ENCODE measurements around the gene ITPR2. TPM values are rescaled to one million over a fixed set of nuclear protein-coding genes. Genes with fewer than 3 reads are reported as not detected.

ITPR2 gene
- total and polyA plus RNA-seq, 2 donors, result 8.8 to 34.0 TPM

DNA sequence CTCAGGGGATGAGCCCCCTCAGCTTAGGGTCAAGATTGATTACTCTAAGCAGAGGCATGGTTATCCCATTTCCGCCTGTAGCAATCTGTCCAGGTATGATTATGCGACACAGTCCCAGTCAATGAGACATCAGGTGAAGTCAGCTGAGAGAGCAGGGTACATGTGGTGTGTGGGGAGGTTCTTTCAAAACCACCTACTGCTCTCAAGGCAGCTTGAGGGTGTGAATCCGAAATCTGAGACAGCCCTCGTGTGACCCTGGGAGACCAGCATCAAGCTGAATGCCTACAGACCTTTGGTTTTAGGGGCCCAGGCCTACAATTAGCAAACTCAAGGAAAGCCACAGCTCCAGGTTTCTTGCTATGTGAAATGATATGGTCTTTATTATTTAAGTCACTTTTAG, 275.7 kb downstream of the ITPR2 start:
- WGBS, result 99% methylated on average over 4 of the region's 4 CpGs
- Histone ChIP-seq H3K4me3 (ENCODE audit: low read length in 2 of 2) (no peak overlapping the region), H3K27me3 (ENCODE audit: control insufficient read depth in 2 of 2, insufficient read depth in 1 of 2, low read length in 1 of 2) (no peaks in the 10 kb centered on the region), H3K9me3 (ENCODE audit: control insufficient read depth in 2 of 2, insufficient read depth in 1 of 2, low read length in 1 of 2) (no peaks in the 10 kb centered on the region), H3K36me3 (ENCODE audit: control insufficient read depth in 2 of 2, insufficient read depth in 2 of 2, low read length in 1 of 2) (peaks cover 32 to 71% of the 10 kb centered on the region in 2 donors), H3K27ac (ENCODE audit: low read depth in 1 of 2, low read length in 1 of 2) (no peak overlapping the region), H3K4me1 (ENCODE audit: control insufficient read depth in 2 of 2, insufficient read depth in 2 of 2, low read length in 2 of 2) (no peaks in the 10 kb centered on the region)
- no peak for DNase-seq (ENCODE audit: low read depth in 6 of 9, low spot score in 9 of 9)

DNA sequence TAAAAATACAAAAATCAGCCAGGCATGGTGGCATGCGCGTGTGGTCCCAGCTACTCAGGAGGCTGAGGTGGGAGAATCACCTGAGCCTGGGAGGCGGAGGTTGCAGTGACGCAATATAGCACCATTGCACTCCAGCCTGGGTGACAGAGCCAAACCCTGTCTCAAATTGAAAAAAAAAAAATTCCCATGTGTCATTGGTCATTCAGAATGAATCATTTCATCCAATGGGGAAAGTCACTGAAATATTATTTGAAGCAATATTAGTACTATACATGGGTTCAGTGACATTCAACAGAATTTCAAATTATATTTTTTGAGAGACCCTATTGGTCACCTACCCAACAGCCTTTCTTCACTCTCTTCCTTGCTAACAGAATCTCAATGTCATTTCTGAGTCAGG, 276.1 kb downstream of the ITPR2 start:
- Histone ChIP-seq H3K9me3 (ENCODE audit: control insufficient read depth in 2 of 2, insufficient read depth in 1 of 2, low read length in 1 of 2) (no peaks in the 10 kb centered on the region), H3K4me1 (ENCODE audit: control insufficient read depth in 2 of 2, insufficient read depth in 2 of 2, low read length in 2 of 2) (no peaks in the 10 kb centered on the region), H3K36me3 (ENCODE audit: control insufficient read depth in 2 of 2, insufficient read depth in 2 of 2, low read length in 1 of 2) (peaks cover 34 to 74% of the 10 kb centered on the region in 2 donors), H3K27me3 (ENCODE audit: control insufficient read depth in 2 of 2, insufficient read depth in 1 of 2, low read length in 1 of 2) (no peaks in the 10 kb centered on the region), H3K27ac (ENCODE audit: low read depth in 1 of 2, low read length in 1 of 2) (no peak overlapping the region), H3K4me3 (ENCODE audit: low read length in 2 of 2) (no peak overlapping the region)
- DNase-seq (ENCODE audit: low read depth in 6 of 9, low spot score in 9 of 9), result no peak
- 98% methylated on average over 4 of the region's 4 CpGs for WGBS

DNA sequence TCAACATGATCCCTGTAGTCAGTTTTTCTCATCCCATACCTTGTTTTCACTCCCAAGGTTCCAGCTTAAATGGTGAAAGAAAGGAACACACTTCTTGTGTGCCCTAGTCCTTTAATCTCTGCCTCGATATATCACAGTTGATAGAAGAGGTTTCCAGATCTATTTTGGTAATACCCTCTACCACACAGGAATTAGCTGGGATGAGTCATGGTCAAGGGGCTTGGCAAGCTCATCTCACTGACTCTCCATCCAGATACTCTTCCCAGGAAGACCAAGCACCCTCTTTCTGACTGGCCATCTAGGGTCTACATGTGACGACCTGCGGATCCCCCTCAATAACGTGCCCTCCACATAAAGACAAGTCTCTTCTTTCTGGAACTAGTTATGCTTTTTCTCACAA, 277.9 kb downstream of the ITPR2 start:
- no peak for DNase-seq (ENCODE audit: low read depth in 6 of 9, low spot score in 9 of 9)
- Histone ChIP-seq H3K27me3 (ENCODE audit: control insufficient read depth in 2 of 2, insufficient read depth in 1 of 2, low read length in 1 of 2) (no peaks in the 10 kb centered on the region), H3K4me1 (ENCODE audit: control insufficient read depth in 2 of 2, insufficient read depth in 2 of 2, low read length in 2 of 2) (no peaks in the 10 kb centered on the region), H3K4me3 (ENCODE audit: low read length in 2 of 2) (no peak overlapping the region), H3K27ac (ENCODE audit: low read depth in 1 of 2, low read length in 1 of 2) (no peak overlapping the region), H3K9me3 (ENCODE audit: control insufficient read depth in 2 of 2, insufficient read depth in 1 of 2, low read length in 1 of 2) (no peaks in the 10 kb centered on the region), H3K36me3 (ENCODE audit: control insufficient read depth in 2 of 2, insufficient read depth in 2 of 2, low read length in 1 of 2) (peaks cover 40 to 73% of the 10 kb centered on the region in 2 donors)
- 98% methylated on average over 4 of the region's 4 CpGs for WGBS

DNA sequence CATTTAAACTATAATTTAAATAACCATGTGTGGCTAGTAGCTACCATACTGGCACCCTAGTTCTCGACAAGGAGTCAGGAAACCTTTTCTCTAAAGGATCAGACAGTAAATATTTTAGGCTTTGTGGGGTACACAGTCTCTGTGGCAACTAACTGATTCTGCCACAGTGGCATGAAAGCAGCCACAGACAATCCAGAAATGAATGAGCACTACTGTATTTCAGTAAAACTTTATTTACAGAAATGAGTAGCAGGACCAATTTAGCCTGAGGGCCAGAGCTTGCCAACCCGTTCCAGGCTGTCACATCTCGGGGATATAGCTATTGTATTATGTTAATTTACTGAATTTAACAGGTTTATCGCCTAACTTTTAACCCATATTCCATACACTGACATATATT, 278.7 kb downstream of the ITPR2 start:
- Histone ChIP-seq H3K36me3 (ENCODE audit: control insufficient read depth in 2 of 2, insufficient read depth in 2 of 2, low read length in 1 of 2) (peaks cover 38 to 65% of the 10 kb centered on the region in 2 donors), H3K4me1 (ENCODE audit: control insufficient read depth in 2 of 2, insufficient read depth in 2 of 2, low read length in 2 of 2) (no peaks in the 10 kb centered on the region), H3K27me3 (ENCODE audit: control insufficient read depth in 2 of 2, insufficient read depth in 1 of 2, low read length in 1 of 2) (no peaks in the 10 kb centered on the region), H3K4me3 (ENCODE audit: low read length in 2 of 2) (no peak overlapping the region), H3K9me3 (ENCODE audit: control insufficient read depth in 2 of 2, insufficient read depth in 1 of 2, low read length in 1 of 2) (no peaks in the 10 kb centered on the region), H3K27ac (ENCODE audit: low read depth in 1 of 2, low read length in 1 of 2) (no peak overlapping the region)
- 98% methylated on average over 4 of the region's 4 CpGs for WGBS
- DNase-seq (ENCODE audit: low read depth in 6 of 9, low spot score in 9 of 9), result no peak

DNA sequence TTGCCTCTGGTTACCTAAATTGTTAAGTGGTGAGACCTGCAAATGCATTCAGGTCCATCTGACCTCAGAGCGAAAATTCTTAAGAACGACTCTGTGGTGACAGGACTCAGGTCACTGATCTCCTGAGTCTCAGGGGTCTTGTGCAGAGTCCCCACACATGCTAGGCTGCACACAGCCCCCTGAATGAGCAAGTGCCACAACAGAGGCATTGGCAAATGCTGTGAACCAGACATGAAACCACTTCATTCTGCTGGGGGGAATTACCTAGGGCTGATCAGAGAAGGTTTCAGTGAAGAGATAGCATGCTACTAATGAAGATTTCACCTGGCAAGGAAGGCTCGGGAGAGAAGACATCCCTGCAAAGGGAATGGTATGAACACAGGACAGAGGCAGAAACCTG, 281.6 kb downstream of the ITPR2 start:
- H3K9me3 ChIP-seq (ENCODE audit: control insufficient read depth in 2 of 2, insufficient read depth in 1 of 2, low read length in 1 of 2), result no peaks in the 10 kb centered on the region
- no peak for DNase-seq (ENCODE audit: low read depth in 6 of 9, low spot score in 9 of 9)
- no peaks in the 10 kb centered on the region for H3K4me1 ChIP-seq (ENCODE audit: control insufficient read depth in 2 of 2, insufficient read depth in 2 of 2, low read length in 2 of 2)
- no peak overlapping the region for H3K27ac ChIP-seq (ENCODE audit: low read depth in 1 of 2, low read length in 1 of 2)
- peaks cover 38 to 70% of the 10 kb centered on the region in 2 donors for H3K36me3 ChIP-seq (ENCODE audit: control insufficient read depth in 2 of 2, insufficient read depth in 2 of 2, low read length in 1 of 2)
- H3K27me3 ChIP-seq (ENCODE audit: control insufficient read depth in 2 of 2, insufficient read depth in 1 of 2, low read length in 1 of 2), result no peaks in the 10 kb centered on the region
- WGBS, result 97% methylated on average over 3 of the region's 3 CpGs
- no peak overlapping the region for H3K4me3 ChIP-seq (ENCODE audit: low read length in 2 of 2)

DNA sequence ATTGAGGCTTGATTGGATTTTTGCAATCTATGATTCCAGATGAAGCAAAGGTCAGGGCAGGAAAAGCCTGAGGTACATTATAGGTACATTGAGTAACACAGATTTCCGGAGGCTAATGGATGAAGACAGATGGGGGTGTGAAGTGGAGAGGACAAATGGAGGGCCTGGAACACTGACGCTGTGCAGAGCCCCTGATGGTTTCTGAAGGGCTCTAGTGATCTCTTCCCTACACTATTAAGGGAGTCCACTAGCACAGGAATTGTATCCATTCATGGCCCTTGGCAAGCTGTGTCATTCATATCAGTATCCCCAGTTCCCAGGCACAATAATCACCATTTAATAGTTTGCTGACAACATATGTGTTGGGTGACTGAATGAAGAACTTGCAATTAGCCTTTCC, 284.8 kb downstream of the ITPR2 start:
- Histone ChIP-seq H3K9me3 (ENCODE audit: control insufficient read depth in 2 of 2, insufficient read depth in 1 of 2, low read length in 1 of 2) (no peaks in the 10 kb centered on the region), H3K36me3 (ENCODE audit: control insufficient read depth in 2 of 2, insufficient read depth in 2 of 2, low read length in 1 of 2) (peaks cover 21 to 58% of the 10 kb centered on the region in 2 donors), H3K27ac (ENCODE audit: low read depth in 1 of 2, low read length in 1 of 2) (no peak overlapping the region), H3K4me1 (ENCODE audit: control insufficient read depth in 2 of 2, insufficient read depth in 2 of 2, low read length in 2 of 2) (no peaks in the 10 kb centered on the region), H3K4me3 (ENCODE audit: low read length in 2 of 2) (no peak overlapping the region), H3K27me3 (ENCODE audit: control insufficient read depth in 2 of 2, insufficient read depth in 1 of 2, low read length in 1 of 2) (no peaks in the 10 kb centered on the region)
- no peak for DNase-seq (ENCODE audit: low read depth in 6 of 9, low spot score in 9 of 9)
- 100% methylated on average over 2 of the region's 2 CpGs for WGBS

DNA sequence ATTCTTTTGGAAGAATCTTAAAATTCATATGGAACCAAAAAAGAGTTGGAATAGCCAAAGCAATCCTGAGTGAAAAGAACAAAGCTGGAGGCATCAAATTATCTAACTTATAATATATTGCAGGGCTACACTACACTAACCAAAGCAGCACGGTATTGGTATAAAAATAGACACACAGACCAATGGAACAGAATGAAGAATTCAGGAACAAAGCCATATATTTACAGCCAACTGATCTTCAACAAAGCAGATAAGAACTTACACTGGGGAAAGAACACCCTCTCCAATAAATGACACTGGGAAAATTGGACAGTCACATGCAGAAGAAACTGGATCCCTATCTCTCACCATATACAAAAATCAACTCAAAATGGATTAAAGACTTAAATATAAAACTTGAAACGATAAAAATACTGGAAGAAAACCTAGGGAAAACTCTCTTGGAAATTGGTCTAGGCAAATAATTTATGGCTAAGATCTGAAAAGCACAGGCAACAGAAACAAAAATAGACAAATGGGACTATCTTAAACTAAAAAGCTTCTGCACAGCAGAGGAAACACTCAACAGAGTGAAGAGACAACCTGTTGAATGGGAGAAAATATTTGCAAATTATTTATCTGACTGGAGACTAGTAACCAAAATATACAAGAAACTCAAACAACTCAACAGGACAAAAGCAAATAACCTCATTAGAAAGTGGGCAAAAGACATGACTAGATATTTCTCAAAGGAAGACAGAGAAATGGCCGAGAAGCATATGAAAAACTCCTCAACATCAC, 286.3 kb downstream of the ITPR2 start:
- WGBS, result 97% methylated on average over 3 of the region's 3 CpGs
- Histone ChIP-seq H3K9me3 (ENCODE audit: control insufficient read depth in 2 of 2, insufficient read depth in 1 of 2, low read length in 1 of 2) (no peaks in the 10 kb centered on the region), H3K27ac (ENCODE audit: low read depth in 1 of 2, low read length in 1 of 2) (no peak overlapping the region)

DNA sequence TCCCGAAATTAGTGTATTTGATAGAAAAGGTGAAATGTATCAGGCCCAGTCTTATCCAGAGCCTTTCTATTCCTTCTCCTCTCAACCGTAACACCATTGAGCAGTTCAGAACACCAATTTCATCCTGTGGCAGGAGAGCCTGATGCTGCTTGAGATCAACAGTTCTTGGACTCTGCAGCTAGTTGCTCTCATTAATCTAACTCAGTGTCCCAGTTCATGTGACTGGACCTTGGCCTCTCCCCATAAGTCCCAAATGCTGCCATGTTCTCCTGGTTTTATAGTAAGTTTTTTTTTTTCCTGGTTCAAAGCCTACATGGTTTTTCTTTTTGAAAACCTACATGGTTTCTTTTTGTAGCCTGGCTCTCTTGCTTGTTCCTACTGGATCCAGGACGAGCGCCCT, 293.9 kb downstream of the ITPR2 start:
- WGBS, result 99% methylated on average over 4 of the region's 4 CpGs
- H3K4me3 ChIP-seq (ENCODE audit: low read length in 2 of 2), result no peak overlapping the region
- H3K9me3 ChIP-seq (ENCODE audit: control insufficient read depth in 2 of 2, insufficient read depth in 1 of 2, low read length in 1 of 2), result no peaks in the 10 kb centered on the region
- H3K36me3 ChIP-seq (ENCODE audit: control insufficient read depth in 2 of 2, insufficient read depth in 2 of 2, low read length in 1 of 2), result peaks cover 4 to 37% of the 10 kb centered on the region in 2 donors
- no peaks in the 10 kb centered on the region for H3K4me1 ChIP-seq (ENCODE audit: control insufficient read depth in 2 of 2, insufficient read depth in 2 of 2, low read length in 2 of 2)
- no peaks in the 10 kb centered on the region for H3K27me3 ChIP-seq (ENCODE audit: control insufficient read depth in 2 of 2, insufficient read depth in 1 of 2, low read length in 1 of 2)
- DNase-seq (ENCODE audit: low read depth in 6 of 9, low spot score in 9 of 9), result no peak
- no peak overlapping the region for H3K27ac ChIP-seq (ENCODE audit: low read depth in 1 of 2, low read length in 1 of 2)

More for the DNA sequence above, 286.3 kb downstream of the ITPR2 start:
- H3K36me3 ChIP-seq (ENCODE audit: control insufficient read depth in 2 of 2, insufficient read depth in 2 of 2, low read length in 1 of 2), result peaks cover 17 to 53% of the 10 kb centered on the region in 2 donors
- no peak overlapping the region for H3K4me3 ChIP-seq (ENCODE audit: low read length in 2 of 2)
- no peak for DNase-seq (ENCODE audit: low read depth in 6 of 9, low spot score in 9 of 9)
- no peaks in the 10 kb centered on the region for H3K27me3 ChIP-seq (ENCODE audit: control insufficient read depth in 2 of 2, insufficient read depth in 1 of 2, low read length in 1 of 2)
- H3K4me1 ChIP-seq (ENCODE audit: control insufficient read depth in 2 of 2, insufficient read depth in 2 of 2, low read length in 2 of 2), result no peaks in the 10 kb centered on the region

DNA sequence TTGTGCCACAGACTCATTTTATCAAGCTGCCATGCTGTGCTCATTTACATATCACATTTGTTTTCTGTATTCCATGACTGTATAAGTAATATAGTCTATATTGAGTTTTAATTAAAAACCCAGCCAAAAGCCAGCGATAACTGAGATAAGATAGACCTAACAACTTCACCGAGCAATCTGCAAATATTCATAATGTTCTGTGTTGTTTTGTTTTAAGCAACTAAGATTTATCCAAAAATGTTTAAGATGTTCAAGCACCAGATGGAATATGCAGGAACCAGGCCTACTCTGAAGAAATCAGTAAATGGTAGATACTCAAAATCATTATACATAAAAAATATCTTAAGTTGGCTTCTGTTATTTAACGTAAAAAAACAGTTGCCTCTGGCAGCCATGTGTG, 295.3 kb downstream of the ITPR2 start:
- no peaks in the 10 kb centered on the region for H3K9me3 ChIP-seq (ENCODE audit: control insufficient read depth in 2 of 2, insufficient read depth in 1 of 2, low read length in 1 of 2)
- H3K36me3 ChIP-seq (ENCODE audit: control insufficient read depth in 2 of 2, insufficient read depth in 2 of 2, low read length in 1 of 2), result peaks cover 8 to 28% of the 10 kb centered on the region in 2 donors
- H3K27ac ChIP-seq (ENCODE audit: low read depth in 1 of 2, low read length in 1 of 2), result no peak overlapping the region
- DNase-seq (ENCODE audit: low read depth in 6 of 9, low spot score in 9 of 9), result no peak
- no peak overlapping the region for H3K4me3 ChIP-seq (ENCODE audit: low read length in 2 of 2)
- WGBS, result 97% methylated on average over 3 of the region's 3 CpGs
- H3K27me3 ChIP-seq (ENCODE audit: control insufficient read depth in 2 of 2, insufficient read depth in 1 of 2, low read length in 1 of 2), result no peaks in the 10 kb centered on the region
- no peaks in the 10 kb centered on the region for H3K4me1 ChIP-seq (ENCODE audit: control insufficient read depth in 2 of 2, insufficient read depth in 2 of 2, low read length in 2 of 2)

Measured in thymus (tissue), 11 donors.